K562 (cell line): ENCODE results near the gene KRT1. TPM values are rescaled to one million over a fixed set of nuclear protein-coding genes. Genes with fewer than 3 reads are reported as not detected.

Source experiments
- ATAC-seq: fragments of 200-7000 bp; cut with Tn5 transposase; 3 replicates; pipeline ENCODE4 v1.9.1; 2020; ENCODE audit warnings: moderate library complexity
- BruUV-seq: library from RNA; stranded (reverse); fragments of 400-500 nt; replicated peaks from 2 replicates; lab custom pipeline; 2021; lab: Mats Ljungman, UMichigan
- CTCF ChIA-PET: fragments of 300-600 bp; formaldehyde crosslinking; extraction: SDS; loops from one replicate; lab custom pipeline; 2021; ENCODE audit warnings: low intra/inter-chr PET ratio; lab: Yijun Ruan, JAX
- POLR2A ChIA-PET: fragments of 300-600, 350-650 bp; sonication (Branson Sonifier 250); formaldehyde crosslinking; extraction: SDS; loops from one replicate; lab custom pipeline; 2021; ENCODE audit warnings: antibody characterized with exemption, inconsistent platforms; lab: Yijun Ruan, JAX
- DNase-seq, 4 experiments: peaks; one replicate each; pipeline versions ENCODE4 v3.0.0 to v3.0.0-alpha.2; 2011 to 2018; ENCODE audit warnings: low spot score in 3 of 4, mixed read lengths in 3 of 4; ENCODE audit errors: extremely low read depth in 1 of 4
- FAIRE-seq: peaks from 2 replicates; lab custom pipeline; 2011; peaks lifted over from hg19 to GRCh38; lab: Jason Lieb, UNC
- H2AFZ ChIP-seq: 2 replicates; pipeline ENCODE4 v1.6.0; 2011; ENCODE audit warnings: low read depth, low read length, control low read depth, inconsistent platforms
- H3K27ac ChIP-seq: fragments of 200-600 bp; 3 replicates; pipeline ENCODE4 v1.8.0; 2011; ENCODE audit warnings: low read depth, mild to moderate bottlenecking, control low read depth, inconsistent platforms, low read length, moderate library complexity, mixed read lengths; ENCODE audit errors: extremely low read depth
- H3K27me3 ChIP-seq, 2 experiments: fragments of 300-600 bp in 1 of 2; 2 replicates in 1 of 2; 3 replicates in 1 of 2; pipeline versions ENCODE4 v1.6.0 to v1.8.0; 2011; ENCODE audit warnings: inconsistent platforms in 2 of 2, low read length in 2 of 2, mild to moderate bottlenecking in 1 of 2, mixed read lengths in 1 of 2, moderate library complexity in 1 of 2; ENCODE audit not compliant: control insufficient read depth in 2 of 2, insufficient read depth in 2 of 2
- H3K36me3 ChIP-seq: fragments of 300-600 bp; 3 replicates; pipeline ENCODE4 v1.8.0; 2011; ENCODE audit warnings: mild to moderate bottlenecking, low read length, inconsistent platforms; ENCODE audit not compliant: control insufficient read depth, insufficient read depth
- H3K4me1 ChIP-seq, 2 experiments: fragments of 200-600 bp in 1 of 2; replicated peaks in 1 of 2; 2 replicates in 1 of 2; 3 replicates in 1 of 2; pipeline versions ENCODE4 v1.5.1 to v1.8.0; 2011; ENCODE audit warnings: inconsistent platforms in 2 of 2, low read length in 2 of 2, mild to moderate bottlenecking in 1 of 2, mixed read lengths in 1 of 2, moderate library complexity in 1 of 2; ENCODE audit not compliant: control insufficient read depth in 2 of 2, insufficient read depth in 2 of 2
- H3K4me2 ChIP-seq: 2 replicates; pipeline ENCODE4 v1.6.1; 2011; ENCODE audit warnings: low read length, control low read depth, inconsistent platforms, mixed read lengths; ENCODE audit not compliant: insufficient read depth
- H3K4me3 ChIP-seq: fragments of 200-600 bp; sonication (generic), shearing (Covaris generic); 2 replicates; pipeline ENCODE4 v1.5.1; 2016; ENCODE audit warnings: control low read depth, inconsistent platforms
- H3K79me2 ChIP-seq: fragments of 200-600 bp; 3 replicates; pipeline ENCODE4 v1.8.0; 2011; ENCODE audit warnings: low read length, inconsistent platforms; ENCODE audit not compliant: control insufficient read depth, insufficient read depth
- H3K9ac ChIP-seq, 2 experiments: 2 replicates each; pipeline versions ENCODE4 v1.6.0 to v1.6.1; 2011; ENCODE audit warnings: low read depth in 2 of 2, low read length in 2 of 2, control low read depth in 1 of 2, inconsistent platforms in 1 of 2, mild to moderate bottlenecking in 1 of 2, mixed read lengths in 1 of 2; ENCODE audit not compliant: insufficient read depth in 1 of 2
- H3K9me1 ChIP-seq: one replicate; pipeline ENCODE4 v1.6.0; 2011; ENCODE audit warnings: inconsistent platforms, mild to moderate bottlenecking, low read length, moderate library complexity; ENCODE audit not compliant: control insufficient read depth, insufficient read depth
- H3K9me3 ChIP-seq: replicated peaks from 2 replicates; pipeline ENCODE4 v1.5.1; 2011; ENCODE audit warnings: low read depth, low read length, inconsistent platforms; ENCODE audit not compliant: control insufficient read depth, insufficient read depth
- H4K20me1 ChIP-seq: replicated peaks from 2 replicates; pipeline ENCODE4 v1.6.1; 2011; ENCODE audit warnings: low read length, inconsistent platforms, mixed read lengths; ENCODE audit not compliant: control insufficient read depth, insufficient read depth
- GABPA ChIP-seq: fragments of 200-800 bp; sonication (Bioruptor generic); conservative IDR thresholded peaks from 2 replicates; pipeline ENCODE4 v1.6.1; 2016; ENCODE audit warnings: low read depth, missing genetic modification characterization, missing compliant biosample characterization
- GTF2F1 ChIP-seq: IDR thresholded peaks from 2 replicates; pipeline ENCODE4 v1.6.1; 2011; ENCODE audit warnings: low read depth, low read length, improper control_type of control experiment
- HNRNPLL ChIP-seq: fragments of 200-400 bp; formaldehyde crosslinking; IDR thresholded peaks from 2 replicates; pipeline ENCODE4 v1.6.1; 2017; ENCODE audit warnings: low read length, low read depth, mild to moderate bottlenecking; ENCODE audit not compliant: poor library complexity, severe bottlenecking
- NCOA2 ChIP-seq, 2 experiments: fragments of 450-650 bp; IDR thresholded peaks; 2 replicates each; pipeline ENCODE4 v1.6.1; 2018; ENCODE audit warnings: mild to moderate bottlenecking in 2 of 2, moderate library complexity in 1 of 2; ENCODE audit not compliant: partially characterized antibody in 2 of 2
- TRIM24 ChIP-seq, 2 experiments: fragments of 450-650 bp; IDR thresholded peaks; 2 replicates each; pipeline ENCODE4 v1.6.1; 2016
- TSC22D4 ChIP-seq: fragments of 450-650 bp; IDR thresholded peaks from 2 replicates; pipeline ENCODE4 v1.6.1; 2016; ENCODE audit warnings: missing genetic modification characterization, missing biosample characterization, control low read depth
- XRCC4 ChIP-seq: IDR thresholded peaks from one replicate; pipeline ENCODE4 v1.6.1; 2011; ENCODE audit not compliant: insufficient read depth, insufficient read length; ENCODE audit errors: extremely low read depth
- WGBS: fragments of 100-300 bp; shearing (Covaris generic); methylation state at CpG from one replicate; pipeline ENCODE4 v1.1.6; 2016; ENCODE audit warnings: low coverage, mixed read lengths; ENCODE audit not compliant: insufficient coverage; ENCODE audit errors: missing lambda C conversion rate; 5-methylcytosine and 5-hydroxymethylcytosine counted together
- in situ Hi-C: fragments of 300-500 bp; cut with MboI; formaldehyde crosslinking; loops from 4 replicates; pipeline ENCODE4 v1.15.0; 2018; ENCODE audit warnings: inconsistent platforms, mixed read lengths
- intact Hi-C: fragments of 100-400 bp; cut with micrococcal nuclease; formaldehyde crosslinking; loops from 2 replicates; pipeline ENCODE4 v1.14.2; 2022
- polyA plus RNA-seq, 8 experiments: library from polyadenylated mRNA; depleted of rRNA in 4 of 8; stranded (reverse) in 5 of 8; unstranded in 3 of 8; fragments of >200 nt; fragmentation: Nextera tagmentation in 2 of 8; fragmentation: Illumina TruSeq in 1 of 8; extraction: Ambion mirVana in 2 of 8; extraction: Trizol in 1 of 8; gene quantifications; 2 replicates each; pipeline versions ENCODE4 v1.2.1 to v1.2.3, GENCODE V29; 2011 to 2014; ENCODE audit warnings: inconsistent platforms in 1 of 8, missing spikeins in 1 of 8
- total RNA-seq, 7 experiments: library from RNA; depleted of rRNA in 6 of 7; stranded (reverse); fragments of >200 nt in 6 of 7; fragmentation: Illumina TruSeq in 2 of 7; extraction: Trizol in 2 of 7; gene quantifications; 2 replicates each; pipeline versions ENCODE4 v1.2.1 to v1.2.3, GENCODE V29; 2011 to 2021; ENCODE audit warnings: low replicate concordance in 1 of 7
- TF ChIP-seq, protein P1 (sequence below): fragments of 450-650 bp; formaldehyde crosslinking; IDR thresholded peaks from 2 replicates; pipeline ENCODE4 v1.4.0; 2020; ENCODE audit warnings: mild to moderate bottlenecking
- TF ChIP-seq, protein P2 (sequence below): fragments of 250-450 bp; sonication (Bioruptor Pico); IDR thresholded peaks from 2 replicates; pipeline ENCODE4 v1.8.0; 2022; ENCODE audit warnings: moderate library complexity, mild to moderate bottlenecking, inconsistent platforms

KRT1 gene
- total and polyA plus RNA-seq, 9 of the 15 experiments (the other 6 are each of a cell fraction or from before 2014, with no cell fraction given) = 0.18 TPM; not detected in 8

DNA sequence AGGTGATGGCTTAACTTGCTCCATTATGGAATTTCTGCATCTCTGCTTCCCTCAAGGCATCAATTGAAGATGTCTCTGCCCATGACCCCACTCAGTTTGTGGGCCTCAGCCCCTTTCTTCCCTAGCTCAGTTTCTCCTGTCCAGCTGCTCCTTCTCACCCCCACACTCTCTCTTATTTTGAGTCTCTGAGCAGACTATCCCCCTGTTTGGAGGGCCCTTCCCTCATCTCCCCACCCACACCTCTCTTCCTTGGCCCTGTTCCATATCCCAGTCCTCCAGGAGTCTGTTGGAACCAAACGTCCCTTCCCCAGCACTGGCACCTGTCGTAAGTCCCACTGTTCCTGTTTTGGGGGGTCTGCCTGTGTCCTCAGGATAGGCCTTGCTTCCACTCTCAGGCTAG lies 8.3 kb upstream of the KRT1 start:
- no peaks in the 10 kb centered on the region for H3K9me3 ChIP-seq
- DNase-seq (no peak), ATAC-seq (no peak), FAIRE-seq (no peak)
- H3K9ac ChIP-seq = no peak overlapping the region
- ChIA-PET POLR2A (interaction anchor here (0.6 kb wide), 1 partner anchor 1392 kb away, joined by 4 read pairs; no protein-coding TSS in a partner anchor), CTCF (no interaction called here)
- BruUV-seq = no TSS peak
- intact Hi-C loops (no loop called here), in situ Hi-C loops (no loop called here)
- H3K4me2 ChIP-seq = no peak overlapping the region
- H3K9me1 ChIP-seq = no peaks in the 10 kb centered on the region
- no peaks in the 10 kb centered on the region for H3K36me3 ChIP-seq
- no peaks in the 10 kb centered on the region for H3K79me2 ChIP-seq
- TF ChIP-seq NCOA2 (IDR thresholded peaks at IDR 0.05; ENCODE audit: partially characterized antibody in 2 of 2) (no peak), GTF2F1 (no peak), TSC22D4 (tag) (no peak), XRCC4 (no peak), HNRNPLL (no peak), GABPA (tag) (no peak), TRIM24 (IDR thresholded peaks at IDR 0.05) (no peak)
- TF ChIP-seq, protein P1, sequence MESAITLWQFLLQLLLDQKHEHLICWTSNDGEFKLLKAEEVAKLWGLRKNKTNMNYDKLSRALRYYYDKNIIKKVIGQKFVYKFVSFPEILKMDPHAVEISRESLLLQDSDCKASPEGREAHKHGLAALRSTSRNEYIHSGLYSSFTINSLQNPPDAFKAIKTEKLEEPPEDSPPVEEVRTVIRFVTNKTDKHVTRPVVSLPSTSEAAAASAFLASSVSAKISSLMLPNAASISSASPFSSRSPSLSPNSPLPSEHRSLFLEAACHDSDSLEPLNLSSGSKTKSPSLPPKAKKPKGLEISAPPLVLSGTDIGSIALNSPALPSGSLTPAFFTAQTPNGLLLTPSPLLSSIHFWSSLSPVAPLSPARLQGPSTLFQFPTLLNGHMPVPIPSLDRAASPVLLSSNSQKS = no peak
- TF ChIP-seq, protein P2, sequence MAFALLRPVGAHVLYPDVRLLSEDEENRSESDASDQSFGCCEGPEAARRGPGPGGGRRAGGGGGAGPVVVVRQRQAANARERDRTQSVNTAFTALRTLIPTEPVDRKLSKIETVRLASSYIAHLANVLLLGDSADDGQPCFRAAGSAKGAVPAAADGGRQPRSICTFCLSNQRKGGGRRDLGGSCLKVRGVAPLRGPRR (CRISPR knock-in tag) = no peak
- H3K4me3 ChIP-seq = no peak overlapping the region
- peaks cover 8 to 43% of the 10 kb centered on the region in 2 experiments for H3K27me3 ChIP-seq
- H3K4me1 ChIP-seq = peaks cover 0 to 10% of the 10 kb centered on the region in 2 experiments; a peak in 1 of 5 replicates
- WGBS = 16% methylated on average over 2 of the region's 2 CpGs
- H2AFZ ChIP-seq = no peak overlapping the region
- peaks cover 4% of the 10 kb centered on the region; the same call in 1 of the 2 replicates for H4K20me1 ChIP-seq
- no peak overlapping the region for H3K27ac ChIP-seq
